A549 (cell line): ENCODE data around the gene ARHGAP30. TPM values are rescaled to one million over a fixed set of nuclear protein-coding genes. Genes with fewer than 3 reads are reported as not detected.

Source experiments
- ATAC-seq, 2 experiments: fragments of 200-7000 bp in 1 of 2; fragments of >200 bp in 1 of 2; cut with Nextera tagmentation in 1 of 2; cut with Tn5 transposase in 1 of 2; 3 replicates each; pipeline versions ENCODE4 v1.8.0 to v1.9.1; 2018 to 2020; ENCODE audit warnings: mild to moderate bottlenecking in 1 of 2, moderate library complexity in 1 of 2
- CTCF ChIA-PET: fragments of 300-600 bp; sonication (Branson Sonifier 250); formaldehyde crosslinking; extraction: SDS; loops from one replicate; lab custom pipeline; 2021; ENCODE audit warnings: antibody characterized with exemption, inconsistent platforms; lab: Yijun Ruan, JAX
- POLR2A ChIA-PET: fragments of 350-600 bp; formaldehyde crosslinking; extraction: SDS; loops from one replicate; lab custom pipeline; 2021; ENCODE audit warnings: antibody characterized with exemption, inconsistent platforms; lab: Yijun Ruan, JAX
- DNase-seq, 2 experiments: peaks; one replicate each; pipeline versions ENCODE4 v3.0.0 to v3.0.0-alpha.2; 2011 to 2016; ENCODE audit warnings: low read depth in 1 of 2, low spot score in 1 of 2
- FAIRE-seq: peaks from 2 replicates; lab custom pipeline; 2011; peaks lifted over from hg19 to GRCh38; lab: Jason Lieb, UNC
- H3K27ac ChIP-seq, 2 experiments: fragments of >200 bp; sonication (Bioruptor Twin); formaldehyde crosslinking; 3 replicates each; pipeline ENCODE4 v1.5.1; 2016 to 2017
- H3K4me1 ChIP-seq: fragments of >200 bp; sonication (Bioruptor Twin); formaldehyde crosslinking; 3 replicates; pipeline ENCODE4 v1.6.1; 2016
- H3K4me2 ChIP-seq: fragments of >200 bp; sonication (Bioruptor Twin); formaldehyde crosslinking; 3 replicates; pipeline ENCODE4 v1.6.1; 2016
- H3K4me3 ChIP-seq: fragments of >200 bp; sonication (Bioruptor Twin); formaldehyde crosslinking; 3 replicates; pipeline ENCODE4 v1.5.1; 2016
- H3K9me3 ChIP-seq: fragments of >200 bp; sonication (Bioruptor Twin); formaldehyde crosslinking; 3 replicates; pipeline ENCODE4 v1.6.1; 2016
- CHD4 ChIP-seq: fragments of 200-600 bp; sonication (generic); IDR thresholded peaks from 2 replicates; pipeline ENCODE4 v1.6.1; 2016; ENCODE audit warnings: antibody characterized with exemption, mild to moderate bottlenecking, borderline replicate concordance
- ELK1 ChIP-seq: fragments of 150-350 bp; IDR thresholded peaks from 2 replicates; pipeline ENCODE4 v1.6.1; 2014; ENCODE audit warnings: low read depth, mild to moderate bottlenecking, low read length
- FOSL2 ChIP-seq, 2 experiments: fragments of 450-650 bp in 1 of 2; fragments of >200 bp in 1 of 2; sonication (Bioruptor Twin) in 1 of 2; formaldehyde crosslinking; IDR thresholded peaks; 2 replicates each; pipeline versions ENCODE4 v1.5.0 to v1.6.1; 2016 to 2020; ENCODE audit warnings: mild to moderate bottlenecking in 1 of 2, moderate library complexity in 1 of 2
- FOXS1 ChIP-seq: fragments of 250-450 bp; sonication (Bioruptor Pico); IDR thresholded peaks from 2 replicates; pipeline ENCODE4 v1.5.0; 2020; ENCODE audit warnings: mild to moderate bottlenecking, moderate library complexity
- HOXA7 ChIP-seq: fragments of 250-450 bp; sonication (Bioruptor Pico); IDR thresholded peaks from 2 replicates; pipeline ENCODE4 v1.5.0; 2020; ENCODE audit warnings: mild to moderate bottlenecking, moderate library complexity
- HOXB5 ChIP-seq: fragments of 250-450 bp; sonication (Bioruptor Pico); IDR thresholded peaks from 2 replicates; pipeline ENCODE4 v1.5.0; 2020; ENCODE audit warnings: mild to moderate bottlenecking, moderate library complexity
- JUN ChIP-seq, 2 experiments: fragments of >200 bp; sonication (Bioruptor Twin); formaldehyde crosslinking; IDR thresholded peaks; 2 replicates in 1 of 2; 3 replicates in 1 of 2; pipeline ENCODE4 v1.6.1; 2016 to 2017
- MAFK ChIP-seq: fragments of 450-650 bp; IDR thresholded peaks from 2 replicates; pipeline ENCODE4 v1.6.1; 2014; ENCODE audit not compliant: partially characterized antibody
- MAZ ChIP-seq: fragments of 150-350 bp; IDR thresholded peaks from 2 replicates; pipeline ENCODE4 v1.6.1; 2014; ENCODE audit warnings: antibody characterized with exemption, low read depth, low read length, borderline replicate concordance
- MYC ChIP-seq: IDR thresholded peaks from 2 replicates; pipeline ENCODE4 v1.6.1; 2012; ENCODE audit warnings: mild to moderate bottlenecking, inconsistent platforms, low read length, improper control_type of control experiment, borderline replicate concordance
- NFE2L2 ChIP-seq: fragments of 150-350 bp; conservative IDR thresholded peaks from 2 replicates; pipeline ENCODE4 v1.6.1; 2014; ENCODE audit warnings: low read length
- PHF8 ChIP-seq: fragments of 200-600 bp; sonication (generic); IDR thresholded peaks from 2 replicates; pipeline ENCODE4 v1.6.1; 2016; ENCODE audit warnings: low read depth, mild to moderate bottlenecking, antibody characterized with exemption, moderate library complexity, borderline replicate concordance
- POLR2A ChIP-seq: IDR thresholded peaks from 2 replicates; pipeline ENCODE4 v1.6.1; 2012; ENCODE audit warnings: mild to moderate bottlenecking, low read length
- SMC3 ChIP-seq: fragments of >200 bp; sonication (Bioruptor Twin); formaldehyde crosslinking; IDR thresholded peaks from 3 replicates; pipeline ENCODE4 v1.6.1; 2018; ENCODE audit warnings: inconsistent platforms
- TP53 ChIP-seq: fragments of 250-450 bp; sonication (Bioruptor Pico); IDR thresholded peaks from 2 replicates; pipeline ENCODE4 v1.5.0; 2021; ENCODE audit warnings: mild to moderate bottlenecking, moderate library complexity
- ZFP36 ChIP-seq: fragments of 450-650 bp; IDR thresholded peaks from 2 replicates; pipeline ENCODE4 v1.6.1; 2014; ENCODE audit warnings: borderline replicate concordance; ENCODE audit not compliant: partially characterized antibody
- ZSCAN20 ChIP-seq: fragments of 250-450 bp; sonication (Bioruptor Pico); IDR thresholded peaks from 2 replicates; pipeline ENCODE4 v1.8.0; 2022; ENCODE audit warnings: mild to moderate bottlenecking, moderate library complexity
- WGBS: methylation state at CpG from one replicate; pipeline ENCODE4 v1.1.6; 2017; ENCODE audit errors: missing lambda C conversion rate; 5-methylcytosine and 5-hydroxymethylcytosine counted together
- polyA plus RNA-seq, 4 experiments: library from polyadenylated mRNA; depleted of rRNA in 3 of 4; stranded (reverse); fragments of >200 nt; fragmentation: RNase III in 1 of 4; extraction: RNeasy Plus Mini Kit Qiagen cat#74134 plus additional on column Dnase treatment in 1 of 4; gene quantifications; 2 replicates in 3 of 4; 3 replicates in 1 of 4; pipeline ENCODE4 v1.2.3, GENCODE V29; 2011 to 2017
- TF ChIP-seq, protein P1 (sequence below): fragments of 200-600 bp; sonication (generic); IDR thresholded peaks from 2 replicates; pipeline ENCODE4 v1.6.1; 2016; ENCODE audit warnings: antibody characterized with exemption, mild to moderate bottlenecking, moderate library complexity
- TF ChIP-seq, protein P2 (sequence below): IDR thresholded peaks from 2 replicates; pipeline ENCODE4 v1.6.1; 2012; ENCODE audit warnings: low read depth, borderline replicate concordance
- TF ChIP-seq, protein P3 (sequence below): fragments of 450-650 bp; IDR thresholded peaks from 2 replicates; pipeline ENCODE4 v1.6.1; 2014; ENCODE audit warnings: antibody characterized with exemption

The ARHGAP30 gene
- polyA plus RNA-seq, 2 of the 4 experiments (the other 2 are of a cell fraction): 0.06 to 0.13 TPM

DNA sequence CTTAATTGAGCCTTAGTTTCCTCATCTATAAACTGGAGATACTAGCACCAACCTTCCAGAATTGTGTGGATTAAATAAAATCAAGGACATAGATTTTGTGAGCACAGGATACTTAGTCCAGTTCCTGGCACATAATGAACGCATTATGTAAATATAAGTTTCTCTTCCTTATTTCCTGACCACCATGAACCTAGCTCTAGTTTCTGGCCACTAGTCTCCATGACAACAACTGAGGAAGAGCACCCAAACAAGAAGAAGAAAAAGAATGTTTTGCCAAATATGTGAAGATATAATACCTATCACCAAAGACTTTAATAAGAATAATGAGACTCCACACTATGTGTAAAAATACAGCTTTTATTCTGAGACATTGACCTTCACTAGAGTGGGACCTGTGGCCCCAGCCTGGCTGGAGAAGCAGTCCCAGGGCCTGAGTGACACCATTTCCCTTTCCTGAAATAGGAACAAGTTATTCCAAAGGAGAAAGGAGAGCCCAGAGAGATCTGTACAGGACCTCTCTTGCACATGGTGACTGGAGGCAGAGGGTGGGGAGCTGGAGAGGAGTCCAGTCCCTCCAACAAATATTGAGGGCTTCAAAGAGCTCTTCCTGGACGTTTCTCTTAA, 23.0 kb downstream of the ARHGAP30 start:
- Histone ChIP-seq H3K4me1 (peaks cover 6% of the 10 kb centered on the region), H3K27ac (peak overlapping the region; percentile 87 to 93), H3K4me3 (peak overlapping the region; percentile 75), H3K9me3 (peaks cover 34% of the 10 kb centered on the region), H3K4me2 (peak overlapping the region; percentile 73)
- no peak for DNase-seq
- TF ChIP-seq ZFP36 (no peak), FOXS1 (no peak), ZSCAN20 (no peak), HOXA7 (no peak), MAZ (no peak), PHF8 (no peak), NFE2L2 (no peak), SMC3 (no peak), MAFK (no peak), FOSL2 (IDR thresholded peaks at IDR 0.05) (no peak), FOSL2 (CRISPR knock-in tag; IDR thresholded peaks at IDR 0.05) (no peak), POLR2A (no peak), CHD4 (no peak), TP53 (CRISPR knock-in tag) (no peak), ELK1 (no peak), MYC (no peak), JUN (IDR thresholded peaks at IDR 0.05) (no peak), HOXB5 (no peak)
- TF ChIP-seq, protein P1, sequence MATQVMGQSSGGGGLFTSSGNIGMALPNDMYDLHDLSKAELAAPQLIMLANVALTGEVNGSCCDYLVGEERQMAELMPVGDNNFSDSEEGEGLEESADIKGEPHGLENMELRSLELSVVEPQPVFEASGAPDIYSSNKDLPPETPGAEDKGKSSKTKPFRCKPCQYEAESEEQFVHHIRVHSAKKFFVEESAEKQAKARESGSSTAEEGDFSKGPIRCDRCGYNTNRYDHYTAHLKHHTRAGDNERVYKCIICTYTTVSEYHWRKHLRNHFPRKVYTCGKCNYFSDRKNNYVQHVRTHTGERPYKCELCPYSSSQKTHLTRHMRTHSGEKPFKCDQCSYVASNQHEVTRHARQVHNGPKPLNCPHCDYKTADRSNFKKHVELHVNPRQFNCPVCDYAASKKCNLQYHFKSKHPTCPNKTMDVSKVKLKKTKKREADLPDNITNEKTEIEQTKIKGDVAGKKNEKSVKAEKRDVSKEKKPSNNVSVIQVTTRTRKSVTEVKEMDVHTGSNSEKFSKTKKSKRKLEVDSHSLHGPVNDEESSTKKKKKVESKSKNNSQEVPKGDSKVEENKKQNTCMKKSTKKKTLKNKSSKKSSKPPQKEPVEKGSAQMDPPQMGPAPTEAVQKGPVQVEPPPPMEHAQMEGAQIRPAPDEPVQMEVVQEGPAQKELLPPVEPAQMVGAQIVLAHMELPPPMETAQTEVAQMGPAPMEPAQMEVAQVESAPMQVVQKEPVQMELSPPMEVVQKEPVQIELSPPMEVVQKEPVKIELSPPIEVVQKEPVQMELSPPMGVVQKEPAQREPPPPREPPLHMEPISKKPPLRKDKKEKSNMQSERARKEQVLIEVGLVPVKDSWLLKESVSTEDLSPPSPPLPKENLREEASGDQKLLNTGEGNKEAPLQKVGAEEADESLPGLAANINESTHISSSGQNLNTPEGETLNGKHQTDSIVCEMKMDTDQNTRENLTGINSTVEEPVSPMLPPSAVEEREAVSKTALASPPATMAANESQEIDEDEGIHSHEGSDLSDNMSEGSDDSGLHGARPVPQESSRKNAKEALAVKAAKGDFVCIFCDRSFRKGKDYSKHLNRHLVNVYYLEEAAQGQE: no peak
- TF ChIP-seq, protein P2, sequence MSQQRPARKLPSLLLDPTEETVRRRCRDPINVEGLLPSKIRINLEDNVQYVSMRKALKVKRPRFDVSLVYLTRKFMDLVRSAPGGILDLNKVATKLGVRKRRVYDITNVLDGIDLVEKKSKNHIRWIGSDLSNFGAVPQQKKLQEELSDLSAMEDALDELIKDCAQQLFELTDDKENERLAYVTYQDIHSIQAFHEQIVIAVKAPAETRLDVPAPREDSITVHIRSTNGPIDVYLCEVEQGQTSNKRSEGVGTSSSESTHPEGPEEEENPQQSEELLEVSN: no peak
- TF ChIP-seq, protein P3, sequence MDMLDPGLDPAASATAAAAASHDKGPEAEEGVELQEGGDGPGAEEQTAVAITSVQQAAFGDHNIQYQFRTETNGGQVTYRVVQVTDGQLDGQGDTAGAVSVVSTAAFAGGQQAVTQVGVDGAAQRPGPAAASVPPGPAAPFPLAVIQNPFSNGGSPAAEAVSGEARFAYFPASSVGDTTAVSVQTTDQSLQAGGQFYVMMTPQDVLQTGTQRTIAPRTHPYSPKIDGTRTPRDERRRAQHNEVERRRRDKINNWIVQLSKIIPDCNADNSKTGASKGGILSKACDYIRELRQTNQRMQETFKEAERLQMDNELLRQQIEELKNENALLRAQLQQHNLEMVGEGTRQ: no peak
- FAIRE-seq: no peak
- ChIA-PET CTCF (interaction anchor here (0.6 to 4.6 kb wide), 11 partner anchors 9 to 701 kb away, joined by 3 to 42 read pairs (median 5); partner anchors contain the start of genes F11R and KLHDC9), POLR2A (interaction anchor here (1.2 to 2.9 kb wide), 7 partner anchors 25 to 120 kb away, joined by 3 to 32 read pairs (median 7); partner anchors contain the start of genes F11R and PPOX)
- ATAC-seq: no peak
- 31% methylated on average over 2 of the region's 2 CpGs for WGBS
